Liver (tissue), 3 donors: ENCODE data around the gene ERN1.

Experiments
- CTCF ChIP-seq: fragments of 150-350 bp; IDR thresholded peaks from 2 replicates; pipeline ENCODE4 v1.5.1; 2017; ENCODE audit warnings: improper control_type of control experiment, low read depth, low read length; ENCODE audit not compliant: missing input control
- EGR1 ChIP-seq, 2 donors: IDR thresholded peaks; 2 replicates each; pipeline ENCODE4 v1.6.1; 2016 to 2018; ENCODE audit warnings: antibody characterized with exemption in 2 of 2, low read depth in 2 of 2
- FOXA1 ChIP-seq: IDR thresholded peaks from 2 replicates; pipeline ENCODE4 v1.6.1; 2016; ENCODE audit warnings: antibody characterized with exemption
- FOXA2 ChIP-seq: IDR thresholded peaks from 2 replicates; pipeline ENCODE4 v1.6.1; 2016; ENCODE audit warnings: antibody characterized with exemption
- GABPA ChIP-seq, 2 donors: IDR thresholded peaks in 1 of 2; conservative IDR thresholded peaks in 1 of 2; 2 replicates each; pipeline ENCODE4 v1.6.1; 2016; ENCODE audit warnings: antibody characterized with exemption in 2 of 2, mild to moderate bottlenecking in 1 of 2, moderate library complexity in 1 of 2
- HNF4A ChIP-seq, 2 donors: conservative IDR thresholded peaks; 2 replicates each; pipeline ENCODE4 v1.6.1; 2016; ENCODE audit warnings: antibody characterized with exemption in 2 of 2, mild to moderate bottlenecking in 2 of 2
- JUND ChIP-seq, 2 donors: IDR thresholded peaks; 2 replicates each; pipeline ENCODE4 v1.6.1; 2016; ENCODE audit warnings: antibody characterized with exemption in 2 of 2
- RAD21 ChIP-seq, 2 donors: IDR thresholded peaks; 2 replicates each; pipeline ENCODE4 v1.6.1; 2016; ENCODE audit warnings: antibody characterized with exemption in 2 of 2, mild to moderate bottlenecking in 2 of 2
- REST ChIP-seq: IDR thresholded peaks from 2 replicates; pipeline ENCODE4 v1.6.1; 2016; ENCODE audit warnings: antibody characterized with exemption, mild to moderate bottlenecking
- SP1 ChIP-seq: IDR thresholded peaks from 2 replicates; pipeline ENCODE4 v1.6.1; 2018; ENCODE audit warnings: antibody characterized with exemption, mild to moderate bottlenecking
- TAF1 ChIP-seq: conservative IDR thresholded peaks from 2 replicates; pipeline ENCODE4 v1.6.1; 2016; ENCODE audit warnings: antibody characterized with exemption, mild to moderate bottlenecking
- YY1 ChIP-seq: IDR thresholded peaks from 2 replicates; pipeline ENCODE4 v1.6.1; 2016; ENCODE audit warnings: antibody characterized with exemption, mild to moderate bottlenecking
- ZBTB33 ChIP-seq: IDR thresholded peaks from 2 replicates; pipeline ENCODE4 v1.6.1; 2016; ENCODE audit warnings: antibody characterized with exemption
- donor health status: healthy.
- donor health status: healthy.

GRCh38 chr17:63998050-63998720 lies 131.8 kb downstream of the ERN1 start, which contains the start of gene PRR29:
- TF ChIP-seq CTCF (no peak), HNF4A (conservative IDR thresholded peaks at IDR 0.05) (no peak), GABPA (IDR thresholded peaks at IDR 0.05 in 1 of 2, conservative IDR thresholded peaks at IDR 0.05 in 1 of 2) (no peak), RAD21 (IDR thresholded peaks at IDR 0.05) (no peak), SP1 (no peak), REST (no peak), JUND (IDR thresholded peaks at IDR 0.05) (no peak), FOXA2 (no peak), YY1 (no peak), EGR1 (IDR thresholded peaks at IDR 0.05; ENCODE audit: low read depth in 2 of 2) (no peak), ZBTB33 (no peak), TAF1 (no peak), FOXA1 (no peak)
